ENCODE data around the gene GATC. TPM values are rescaled to one million over a fixed set of nuclear protein-coding genes. Genes with fewer than 3 reads are reported as not detected.

The GATC gene
- total and polyA plus RNA-seq, 2 donors (not counting 3 experiments of a cell fraction or from before 2014, with no cell fraction given) = 13.0 to 28.8 TPM

DNA sequence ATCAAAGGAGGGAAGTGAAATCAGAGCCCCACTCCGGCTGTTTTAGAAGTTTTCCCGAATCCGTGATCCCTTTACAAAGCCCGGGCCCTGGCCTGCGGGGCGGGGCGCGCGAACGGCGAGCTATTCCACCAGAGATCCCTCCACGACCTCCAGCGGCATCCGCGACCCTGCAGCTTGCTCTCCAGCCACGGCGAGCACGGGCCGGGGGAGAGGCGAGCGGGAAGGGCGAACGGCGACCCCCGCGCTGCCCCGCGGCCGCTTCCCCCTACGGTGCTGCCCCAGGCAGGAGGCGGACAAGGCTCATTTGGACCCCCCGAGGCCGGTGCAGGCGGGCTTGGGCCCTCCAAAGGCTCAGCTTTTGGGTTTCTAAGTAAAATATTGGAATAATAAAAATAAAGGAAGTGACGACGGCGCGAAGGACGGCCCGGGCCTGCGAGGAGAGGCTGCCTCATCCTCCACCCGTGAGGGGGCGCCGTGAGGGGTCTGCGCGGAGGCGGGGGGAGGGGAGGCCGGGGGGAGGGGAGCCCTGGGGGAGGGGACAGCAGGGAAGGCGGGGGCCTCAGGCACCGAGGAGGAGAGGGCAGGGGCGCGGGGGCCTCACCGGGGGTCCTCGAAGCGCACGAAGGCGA, 22.7 kb downstream of the GATC start:
- Histone ChIP-seq H3K27me3 (ENCODE audit: control insufficient read depth in 2 of 2, insufficient read depth in 2 of 2, low read length in 2 of 2) (no peaks in the 10 kb centered on the region), H3K79me2 (ENCODE audit: control insufficient read depth, insufficient read depth, low read length) (peaks cover 54% of the 10 kb centered on the region), H3K36me3 (ENCODE audit: control insufficient read depth in 2 of 2, extremely low read depth in 1 of 2, insufficient read depth in 2 of 2, low read length in 2 of 2) (peaks cover 11 to 13% of the 10 kb centered on the region in 2 experiments), H3K9ac (replicated peaks; ENCODE audit: extremely low read depth, insufficient read depth, low read length) (peak overlapping the region; percentile 76), H3K4me3 (replicated peaks in 1 of 3; ENCODE audit: insufficient read depth in 1 of 3, low read depth in 1 of 3, low read length in 3 of 3) (peak overlapping the region; percentile 54 to 90 (median 78)), H4K20me1 (replicated peaks; ENCODE audit: control insufficient read depth, extremely low read depth, insufficient read depth, low read length) (peaks cover 2% of the 10 kb centered on the region), H3K4me2 (ENCODE audit: insufficient read depth, low read length) (peak overlapping the region; percentile 46), H3K9me3 (replicated peaks; ENCODE audit: control insufficient read depth, insufficient read depth, low read length) (no peaks in the 10 kb centered on the region), H3K27ac (ENCODE audit: insufficient read depth, low read depth, low read length) (peak overlapping the region; percentile 68), H3K9me1 (replicated peaks; ENCODE audit: control insufficient read depth, extremely low read depth, insufficient read depth, low read length) (no peaks in the 10 kb centered on the region), H3K4me1 (ENCODE audit: control insufficient read depth, extremely low read depth, insufficient read depth, low read length) (peaks cover 3% of the 10 kb centered on the region), H2AFZ (ENCODE audit: low read depth, low read length) (peak overlapping the region; percentile 68)
- ChIA-PET POLR2A (interaction anchor here (0.7 to 2.8 kb wide), 5 partner anchors 10 to 231 kb away, joined by 3 to 24 read pairs (median 4); partner anchors contain the start of genes DYNLL1 and POP5), CTCF (interaction anchor here (1.1 to 3.9 kb wide), 5 partner anchors 12 to 81 kb away, joined by 3 to 29 read pairs (median 4); partner anchors contain the start of gene DYNLL1)
- DNase-seq (ENCODE audit: low read depth, low spot score) = peak; percentile 47
- dilution Hi-C loops (cut with MboI; ENCODE audit: extremely low pct_ligation_motif_present, low sequenced_read_pairs) = no loop called here
- BruUV-seq (replicated peaks) = no TSS peak
- intact Hi-C loops (cut with micrococcal nuclease) = loop anchor here (1.0 to 2.0 kb wide), 2 partner anchors 26 to 60 kb away; partner anchors contain the start of gene COQ5
- TF ChIP-seq GATA2 (IDR thresholded peaks at IDR 0.05; ENCODE audit: insufficient read depth, insufficient read length, low read depth, low read length) = no peak
- TF ChIP-seq EZH2 (IDR thresholded peaks at IDR 0.05; ENCODE audit: borderline replicate concordance, low read depth, low read length, severe bottlenecking) = no peak
- TF ChIP-seq, protein P1, sequence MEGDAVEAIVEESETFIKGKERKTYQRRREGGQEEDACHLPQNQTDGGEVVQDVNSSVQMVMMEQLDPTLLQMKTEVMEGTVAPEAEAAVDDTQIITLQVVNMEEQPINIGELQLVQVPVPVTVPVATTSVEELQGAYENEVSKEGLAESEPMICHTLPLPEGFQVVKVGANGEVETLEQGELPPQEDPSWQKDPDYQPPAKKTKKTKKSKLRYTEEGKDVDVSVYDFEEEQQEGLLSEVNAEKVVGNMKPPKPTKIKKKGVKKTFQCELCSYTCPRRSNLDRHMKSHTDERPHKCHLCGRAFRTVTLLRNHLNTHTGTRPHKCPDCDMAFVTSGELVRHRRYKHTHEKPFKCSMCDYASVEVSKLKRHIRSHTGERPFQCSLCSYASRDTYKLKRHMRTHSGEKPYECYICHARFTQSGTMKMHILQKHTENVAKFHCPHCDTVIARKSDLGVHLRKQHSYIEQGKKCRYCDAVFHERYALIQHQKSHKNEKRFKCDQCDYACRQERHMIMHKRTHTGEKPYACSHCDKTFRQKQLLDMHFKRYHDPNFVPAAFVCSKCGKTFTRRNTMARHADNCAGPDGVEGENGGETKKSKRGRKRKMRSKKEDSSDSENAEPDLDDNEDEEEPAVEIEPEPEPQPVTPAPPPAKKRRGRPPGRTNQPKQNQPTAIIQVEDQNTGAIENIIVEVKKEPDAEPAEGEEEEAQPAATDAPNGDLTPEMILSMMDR (IDR thresholded peaks at IDR 0.05; ENCODE audit: extremely low read depth in 1 of 2, insufficient read depth in 1 of 2, low read depth in 1 of 2, low read length in 2 of 2) = peak in 1 of 2 donors; percentile 24
- FAIRE-seq = no peak

All from endothelial cell of umbilical vein (primary cell).